GM10248 (cell line): ENCODE results near the gene MORN5.

Experiments
- CTCF ChIA-PET: fragments of 300-600 bp; sonication (Branson Sonifier 250); formaldehyde crosslinking; extraction: SDS; loops from one replicate; lab custom pipeline; 2021; ENCODE audit warnings: antibody characterized with exemption; lab: Yijun Ruan, JAX
- POLR2A ChIA-PET: fragments of 350-650 bp; sonication (Branson Sonifier 250); formaldehyde crosslinking; extraction: SDS; loops from one replicate; lab custom pipeline; 2020; ENCODE audit warnings: antibody characterized with exemption; lab: Yijun Ruan, JAX
- DNase-seq: peaks from one replicate; pipeline ENCODE4 v3.0.0; 2012; ENCODE audit errors: extremely low spot score
- TF ChIP-seq, protein P1 (sequence below): IDR thresholded peaks from 2 replicates; pipeline ENCODE4 v1.5.1; 2012; ENCODE audit warnings: mild to moderate bottlenecking, low read depth; ENCODE audit errors: extremely low read depth, missing control alignments, control extremely low read depth

The MORN5 gene

GRCh38 chr9:122168356-122168755 is 8.6 kb downstream of the MORN5 start:
- TF ChIP-seq, protein P1, sequence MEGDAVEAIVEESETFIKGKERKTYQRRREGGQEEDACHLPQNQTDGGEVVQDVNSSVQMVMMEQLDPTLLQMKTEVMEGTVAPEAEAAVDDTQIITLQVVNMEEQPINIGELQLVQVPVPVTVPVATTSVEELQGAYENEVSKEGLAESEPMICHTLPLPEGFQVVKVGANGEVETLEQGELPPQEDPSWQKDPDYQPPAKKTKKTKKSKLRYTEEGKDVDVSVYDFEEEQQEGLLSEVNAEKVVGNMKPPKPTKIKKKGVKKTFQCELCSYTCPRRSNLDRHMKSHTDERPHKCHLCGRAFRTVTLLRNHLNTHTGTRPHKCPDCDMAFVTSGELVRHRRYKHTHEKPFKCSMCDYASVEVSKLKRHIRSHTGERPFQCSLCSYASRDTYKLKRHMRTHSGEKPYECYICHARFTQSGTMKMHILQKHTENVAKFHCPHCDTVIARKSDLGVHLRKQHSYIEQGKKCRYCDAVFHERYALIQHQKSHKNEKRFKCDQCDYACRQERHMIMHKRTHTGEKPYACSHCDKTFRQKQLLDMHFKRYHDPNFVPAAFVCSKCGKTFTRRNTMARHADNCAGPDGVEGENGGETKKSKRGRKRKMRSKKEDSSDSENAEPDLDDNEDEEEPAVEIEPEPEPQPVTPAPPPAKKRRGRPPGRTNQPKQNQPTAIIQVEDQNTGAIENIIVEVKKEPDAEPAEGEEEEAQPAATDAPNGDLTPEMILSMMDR = no peak
- no peak for DNase-seq
- CTCF ChIA-PET = interaction anchor here (1.1 to 2.0 kb wide), 3 partner anchors 9 to 24 kb away, joined by 3 to 6 read pairs (median 4); partner anchors contain the start of gene NDUFA8
- POLR2A ChIA-PET = interaction anchor here (0.6 kb wide), 1 partner anchor 1078 kb away, joined by 3 read pairs; no protein-coding TSS in a partner anchor

DNA sequence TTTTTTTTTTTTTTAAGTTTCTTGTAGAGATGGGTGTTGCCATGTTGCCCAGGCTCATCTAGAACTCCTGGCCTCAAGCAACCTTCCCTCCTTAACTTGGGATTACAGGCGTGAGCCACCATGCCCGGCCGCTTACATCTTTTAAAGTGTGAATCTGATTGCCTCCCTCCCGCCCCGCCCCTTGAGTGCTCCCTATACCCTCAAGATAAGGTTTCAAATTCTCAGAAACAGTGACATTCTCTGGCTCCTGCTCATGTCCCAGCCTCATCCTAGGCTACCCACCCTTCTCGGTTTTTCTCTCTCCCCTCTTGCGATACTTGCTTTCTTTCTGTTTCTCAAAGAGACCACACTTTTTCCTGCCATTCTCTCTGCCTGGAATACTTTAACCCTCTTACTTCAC is 12.4 kb downstream of the MORN5 start:
- ChIA-PET CTCF (interaction anchor here (1.1 to 2.5 kb wide), 2 partner anchors 48 to 178 kb away, joined by 3 to 8 read pairs; no protein-coding TSS in a partner anchor), POLR2A (interaction anchor here (0.7 kb wide), 1 partner anchor 147 kb away, joined by 3 read pairs; no protein-coding TSS in a partner anchor)

DNA sequence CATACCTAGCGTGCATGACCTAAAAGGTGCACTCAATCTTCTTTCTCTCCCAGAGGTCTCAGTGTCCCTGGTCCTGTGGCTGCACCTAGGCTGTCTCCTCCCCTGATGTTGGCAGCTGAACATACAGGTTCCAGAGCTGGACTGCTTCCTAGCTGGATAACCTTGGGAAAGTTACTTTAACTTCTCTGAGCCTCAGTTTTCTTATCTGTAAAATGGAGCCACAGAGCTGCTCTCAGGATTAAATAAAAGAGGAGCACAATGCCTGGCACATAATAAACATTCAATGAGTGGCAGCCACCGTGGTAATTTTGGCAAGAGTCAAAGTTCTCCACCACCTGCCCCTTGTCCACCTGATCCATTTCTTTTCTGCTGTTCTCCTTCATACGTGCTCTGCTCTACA is 14.0 kb downstream of the MORN5 start:
- TF ChIP-seq, protein P1 = no peak
- ChIA-PET POLR2A (no interaction called here), CTCF (no interaction called here)
- no peak for DNase-seq

More for the DNA sequence above, 12.4 kb downstream of the MORN5 start:
- no peak for DNase-seq
- TF ChIP-seq, protein P1 = no peak

- POLR2A ChIA-PET = no interaction called here
- CTCF ChIA-PET = interaction anchor here (0.9 to 1.0 kb wide), 2 partner anchors 53 to 77 kb away, joined by 3 read pairs; no protein-coding TSS in a partner anchor
- DNase-seq = no peak
Observed at GRCh38 chr9:122176916-122177315, 17.2 kb downstream of the MORN5 start.

DNA sequence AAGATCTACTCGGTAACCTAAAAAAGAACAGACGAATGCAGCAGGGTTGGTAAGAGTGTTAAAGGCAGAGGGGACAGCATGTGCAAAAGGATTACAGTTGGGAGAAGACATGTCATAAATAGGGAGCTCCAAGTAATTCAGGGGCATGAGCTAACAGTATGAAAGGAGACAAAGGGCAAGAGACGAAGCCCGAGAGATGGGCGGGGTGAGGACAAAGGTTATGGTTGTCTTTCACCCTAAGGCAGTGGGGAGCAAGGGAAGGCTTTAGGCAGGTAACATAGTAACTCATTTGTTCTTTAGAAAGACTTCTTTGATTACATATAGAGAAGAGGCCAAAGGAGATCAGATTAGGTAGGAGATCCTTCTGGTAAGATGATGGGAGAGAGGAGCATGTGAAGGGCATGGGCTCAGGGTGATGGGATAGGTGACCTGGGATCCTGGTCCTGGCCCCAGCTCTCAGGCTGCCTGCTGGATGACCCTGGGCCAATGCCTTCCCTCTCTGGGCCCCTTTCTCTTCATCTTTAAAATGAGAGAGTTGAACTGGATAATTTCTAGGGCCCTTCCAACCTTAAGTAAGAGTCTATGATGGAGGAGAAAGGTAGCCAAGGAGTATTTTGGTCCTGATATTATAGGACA is 19.5 kb downstream of the MORN5 start:
- POLR2A ChIA-PET = no interaction called here
- CTCF ChIA-PET = interaction anchor here (2.3 kb wide), 1 partner anchor 11 kb away, joined by 6 read pairs; no protein-coding TSS in a partner anchor
- DNase-seq = no peak
- TF ChIP-seq, protein P1 = no peak

More at GRCh38 chr9:122176916-122177315, 17.2 kb downstream of the MORN5 start:
- TF ChIP-seq, protein P1 = no peak

DNA sequence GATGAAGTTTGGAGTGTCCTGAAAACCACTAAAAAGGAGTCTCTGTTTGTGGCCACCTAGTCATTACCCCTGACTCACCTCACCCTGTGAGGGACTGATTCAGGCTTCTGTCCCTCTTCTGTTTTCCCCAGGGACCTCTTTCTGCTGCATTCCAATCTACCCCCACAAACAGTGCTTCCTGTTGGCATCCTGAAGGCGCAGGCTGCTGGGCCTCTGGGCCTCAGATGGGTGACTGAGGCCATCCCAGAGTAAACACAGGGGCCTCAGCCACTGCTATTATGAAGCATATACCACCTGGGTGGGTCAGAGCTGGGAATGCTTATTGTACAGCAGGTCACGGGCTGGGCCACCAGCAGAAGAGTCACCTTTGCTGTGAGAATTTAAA is 20.0 kb downstream of the MORN5 start:
- DNase-seq = no peak
- ChIA-PET POLR2A (no interaction called here), CTCF (interaction anchor here (2.3 kb wide), 1 partner anchor 11 kb away, joined by 6 read pairs; no protein-coding TSS in a partner anchor)
- TF ChIP-seq, protein P1 = no peak
